ENCODE data around the gene CHST14. TPM values are rescaled to one million over a fixed set of nuclear protein-coding genes. Genes with fewer than 3 reads are reported as not detected.

CHST14 gene
- total RNA-seq, 3 donors from 2014 or later, result 8.8 to 10.8 (median 9.3) TPM

GRCh38 chr15:40471105-40471807 lies 472 bp downstream of the CHST14 start:
- Histone ChIP-seq H3K9me3 (no peaks in the 10 kb centered on the region), H3K27ac (peak overlapping the region; percentile 86 to 94), H3K36me3 (no peaks in the 10 kb centered on the region), H3K27me3 (no peaks in the 10 kb centered on the region), H3K4me1 (no peaks in the 10 kb centered on the region), H3K4me3 (peak overlapping the region; percentile 87 to 93 (median 90))
- intact Hi-C loops (cut with DNase I; ENCODE audit: low total_unique reads), result no loop called here
- DNase-seq (ENCODE audit: low spot score in 2 of 2), result peak in 1 of 2 donors; percentile 20
- TF ChIP-seq POLR2A (IDR thresholded peaks at IDR 0.05) (no peak), POLR2AphosphoS5 (IDR thresholded peaks at IDR 0.05) (no peak), CTCF (IDR thresholded peaks at IDR 0.05) (no peak)

- Histone ChIP-seq H3K36me3 (no peaks in the 10 kb centered on the region), H3K4me1 (no peaks in the 10 kb centered on the region), H3K4me3 (peak overlapping the region; percentile 87 to 93 (median 90)), H3K9me3 (no peaks in the 10 kb centered on the region), H3K27me3 (no peaks in the 10 kb centered on the region), H3K27ac (peak overlapping the region; percentile 86 to 94)
- peak in 1 of 2 donors; percentile 41 for DNase-seq (ENCODE audit: low spot score in 2 of 2)
- intact Hi-C loops (cut with DNase I; ENCODE audit: low total_unique reads), result no loop called here
- no peak for TF ChIP-seq POLR2A (IDR thresholded peaks at IDR 0.05)
- TF ChIP-seq POLR2AphosphoS5 (IDR thresholded peaks at IDR 0.05), result no peak
- no peak for TF ChIP-seq CTCF (IDR thresholded peaks at IDR 0.05)
Observed at GRCh38 chr15:40471808-40472150, 995 bp downstream of the CHST14 start.

GRCh38 chr15:40472171-40472727 lies 1.5 kb downstream of the CHST14 start:
- no peak for DNase-seq (ENCODE audit: low spot score in 2 of 2)
- Histone ChIP-seq H3K4me3 (peak overlapping the region; percentile 87 to 93 (median 90)), H3K4me1 (no peaks in the 10 kb centered on the region), H3K27ac (peak overlapping the region; percentile 86 to 94), H3K36me3 (no peaks in the 10 kb centered on the region), H3K9me3 (no peaks in the 10 kb centered on the region), H3K27me3 (no peaks in the 10 kb centered on the region)
- intact Hi-C loops (cut with DNase I; ENCODE audit: low total_unique reads), result no loop called here
- TF ChIP-seq CTCF (IDR thresholded peaks at IDR 0.05) (no peak), POLR2AphosphoS5 (IDR thresholded peaks at IDR 0.05) (no peak), POLR2A (IDR thresholded peaks at IDR 0.05) (no peak)

GRCh38 chr15:40474581-40474980 lies 3.8 kb downstream of the CHST14 start:
- Histone ChIP-seq H3K36me3 (no peaks in the 10 kb centered on the region), H3K27me3 (no peaks in the 10 kb centered on the region), H3K9me3 (no peaks in the 10 kb centered on the region), H3K4me1 (no peaks in the 10 kb centered on the region), H3K4me3 (no peak overlapping the region), H3K27ac (no peak overlapping the region)
- no peak for TF ChIP-seq CTCF (IDR thresholded peaks at IDR 0.05)
- no peak for TF ChIP-seq POLR2A (IDR thresholded peaks at IDR 0.05)
- TF ChIP-seq POLR2AphosphoS5 (IDR thresholded peaks at IDR 0.05), result no peak
- DNase-seq (ENCODE audit: low spot score in 2 of 2), result no peak
- intact Hi-C loops (cut with DNase I; ENCODE audit: low total_unique reads), result no loop called here

GRCh38 chr15:40477642-40478327 lies 7.0 kb downstream of the CHST14 start:
- TF ChIP-seq POLR2AphosphoS5 (IDR thresholded peaks at IDR 0.05), result no peak
- no peak for TF ChIP-seq CTCF (IDR thresholded peaks at IDR 0.05)
- no peak for TF ChIP-seq POLR2A (IDR thresholded peaks at IDR 0.05)
- intact Hi-C loops (cut with DNase I; ENCODE audit: low total_unique reads), result no loop called here
- no peaks in the 10 kb centered on the region for H3K9me3 ChIP-seq
- DNase-seq (ENCODE audit: low spot score in 2 of 2), result no peak
- no peak overlapping the region for H3K27ac ChIP-seq
- H3K4me3 ChIP-seq, result no peak overlapping the region
- no peaks in the 10 kb centered on the region for H3K36me3 ChIP-seq
- no peaks in the 10 kb centered on the region for H3K4me1 ChIP-seq
- H3K27me3 ChIP-seq, result no peaks in the 10 kb centered on the region

All from breast epithelium (tissue), 4 donors.